T47D (cell line): ENCODE measurements around the gene GPNMB.

ENCODE experiments used
- DNase-seq, 2 experiments: peaks; one replicate each; pipeline versions ENCODE4 v3.0.0 to v3.0.0-alpha.2; 2011 to 2012; ENCODE audit warnings: low read depth in 1 of 2, low spot score in 1 of 2
- JUND ChIP-seq: IDR thresholded peaks from 2 replicates; pipeline ENCODE4 v1.6.1; 2012; ENCODE audit warnings: low read depth
- in situ Hi-C: cut with HindIII; loops from 2 replicates; pipeline ENCODE4 v1.10.0; 2016; ENCODE audit warnings: low sequenced_read_pairs, low pct_unique_long_range_greater_than_20kb

The GPNMB gene

GRCh38 chr7:23264916-23265458 lies 18.4 kb downstream of the GPNMB start:
- TF ChIP-seq JUND: no peak
- in situ Hi-C loops: no loop called here

GRCh38 chr7:23266918-23267317 lies 20.3 kb downstream of the GPNMB start:
- in situ Hi-C loops: no loop called here

More at GRCh38 chr7:23264916-23265458, 18.4 kb downstream of the GPNMB start:
- DNase-seq: no peak

GRCh38 chr7:23267357-23267756 lies 20.8 kb downstream of the GPNMB start:
- no peak for DNase-seq
- in situ Hi-C loops: no loop called here
- no peak for TF ChIP-seq JUND

More at GRCh38 chr7:23266918-23267317, 20.3 kb downstream of the GPNMB start:
- DNase-seq: no peak
- no peak for TF ChIP-seq JUND

GRCh38 chr7:23268167-23268566 lies 21.6 kb downstream of the GPNMB start:
- in situ Hi-C loops: no loop called here
- no peak for DNase-seq
- no peak for TF ChIP-seq JUND

GRCh38 chr7:23268746-23269145 lies 22.2 kb downstream of the GPNMB start:
- DNase-seq: no peak
- in situ Hi-C loops: no loop called here
- no peak for TF ChIP-seq JUND

GRCh38 chr7:23272275-23272674 lies 25.7 kb downstream of the GPNMB start:
- no peak for TF ChIP-seq JUND
- no peak for DNase-seq
- in situ Hi-C loops: no loop called here

GRCh38 chr7:23273141-23273599 lies 26.6 kb downstream of the GPNMB start:
- in situ Hi-C loops: no loop called here
- TF ChIP-seq JUND: peak; percentile 50
- DNase-seq: peak; percentile 47 to 94

- in situ Hi-C loops: no loop called here
- TF ChIP-seq JUND: no peak
- no peak for DNase-seq
Measured at GRCh38 chr7:23275912-23276311, 29.3 kb downstream of the GPNMB start.

GRCh38 chr7:23276376-23276775 lies 29.8 kb downstream of the GPNMB start:
- no peak for DNase-seq
- in situ Hi-C loops: no loop called here
- no peak for TF ChIP-seq JUND

GRCh38 chr7:23276947-23277346 lies 30.4 kb downstream of the GPNMB start:
- in situ Hi-C loops: no loop called here
- DNase-seq: no peak
- no peak for TF ChIP-seq JUND

- in situ Hi-C loops: no loop called here
- no peak for TF ChIP-seq JUND
- DNase-seq: peak; percentile 53 to 87
Measured at GRCh38 chr7:23277359-23277989, 30.9 kb downstream of the GPNMB start.

GRCh38 chr7:23279819-23280525 lies 33.4 kb downstream of the GPNMB start:
- in situ Hi-C loops: no loop called here
- no peak for TF ChIP-seq JUND

GRCh38 chr7:23283086-23283485 lies 36.5 kb downstream of the GPNMB start:
- no peak for DNase-seq
- in situ Hi-C loops: no loop called here
- TF ChIP-seq JUND: no peak

More at GRCh38 chr7:23279819-23280525, 33.4 kb downstream of the GPNMB start:
- DNase-seq: no peak
